H1 (cell line): ENCODE results near the gene TOR1A. TPM values are rescaled to one million over a fixed set of nuclear protein-coding genes. Genes with fewer than 3 reads are reported as not detected.

ENCODE experiments used
- ASH2L ChIP-seq: fragments of 200-600, 300-600 bp; sonication (generic); IDR thresholded peaks from one replicate; pipeline ENCODE4 v1.7.1; 2017; ENCODE audit warnings: low read length
- BACH1 ChIP-seq: IDR thresholded peaks from 2 replicates; pipeline ENCODE4 v1.6.1; 2012; ENCODE audit warnings: low read length, improper control_type of control experiment
- BRCA1 ChIP-seq: IDR thresholded peaks from 2 replicates; pipeline ENCODE4 v1.6.1; 2012; ENCODE audit warnings: low read depth, low read length, improper control_type of control experiment
- CBX5 ChIP-seq: fragments of 300-800, 300-1000 bp; sonication (generic); IDR thresholded peaks from 2 replicates; pipeline ENCODE4 v1.7.1; 2016; ENCODE audit warnings: antibody characterized with exemption, low read length, low read depth
- CREB1 ChIP-seq: IDR thresholded peaks from 2 replicates; pipeline ENCODE4 v1.6.1; 2012; ENCODE audit warnings: inconsistent platforms
- KDM1A ChIP-seq: fragments of 200-600, 300-600 bp; sonication (generic); IDR thresholded peaks from 2 replicates; pipeline ENCODE4 v1.7.1; 2016; ENCODE audit warnings: mild to moderate bottlenecking, low read length, borderline replicate concordance
- SIRT6 ChIP-seq: IDR thresholded peaks from one replicate; pipeline ENCODE4 v1.7.1; 2012; ENCODE audit warnings: low read length, inconsistent platforms
- SIX5 ChIP-seq: IDR thresholded peaks from 2 replicates; pipeline ENCODE4 v1.6.1; 2011; ENCODE audit warnings: mild to moderate bottlenecking, low read depth, low read length
- SP1 ChIP-seq: IDR thresholded peaks from 2 replicates; pipeline ENCODE4 v1.6.1; 2011; ENCODE audit warnings: low read depth, low read length
- SUZ12 ChIP-seq: fragments of 200-600 bp; sonication (generic); IDR thresholded peaks from 2 replicates; pipeline ENCODE4 v1.6.1; 2012; ENCODE audit warnings: mild to moderate bottlenecking, inconsistent platforms, low read length, moderate library complexity, mixed read lengths
- TAF1 ChIP-seq: IDR thresholded peaks from 2 replicates; pipeline ENCODE4 v1.6.1; 2011; ENCODE audit warnings: mild to moderate bottlenecking, low read depth, low read length
- YY1 ChIP-seq: IDR thresholded peaks from 2 replicates; pipeline ENCODE4 v1.6.1; 2011; ENCODE audit warnings: low read depth, mild to moderate bottlenecking, low read length
- polyA plus RNA-seq, 7 experiments: library from polyadenylated mRNA; depleted of rRNA in 3 of 7; stranded (reverse) in 5 of 7; unstranded in 2 of 7; fragments of >200 nt in 5 of 7; fragments of 200-250 nt in 2 of 7; gene quantifications; 1 replicate in 5 of 7; 2 replicates in 1 of 7; 4 replicates in 1 of 7; pipeline versions ENCODE4 v1.2.1 to v1.2.3, GENCODE V29; 2011 to 2013; ENCODE audit warnings: missing spikeins in 2 of 7, mixed read lengths in 2 of 7
- total RNA-seq: library from RNA; stranded (reverse); fragmentation: NEBNext Ultra II Directional; extraction: Animal tissue kit (Norgen Biotek cat#: 25700); gene quantifications from 2 replicates; pipeline ENCODE4 v1.2.1, GENCODE V29; 2021

TOR1A gene
- total and polyA plus RNA-seq, 2 of the 8 experiments (the other 6 are each of a cell fraction or from before 2014, with no cell fraction given) = 37.6 to 46.7 TPM

- TF ChIP-seq KDM1A = 0 out of 2 replicates have a peak, but pooled peaks have one; percentile 54
- 0 out of 2 replicates have a peak, but pooled peaks have one; percentile 18 for TF ChIP-seq SP1
- peak; percentile 100 for TF ChIP-seq YY1
- TF ChIP-seq BACH1 = no peak
- peak; percentile 50; the same call in 1 of the 2 replicates for TF ChIP-seq BRCA1
- no peak for TF ChIP-seq CBX5
- peak; percentile 88 for TF ChIP-seq TAF1
- TF ChIP-seq SIRT6 = no peak
- TF ChIP-seq SUZ12 = no peak
- TF ChIP-seq CREB1 = peak; percentile 60; the same call in 1 of the 2 replicates
- TF ChIP-seq SIX5 = peak; percentile 63
- peak; percentile 78 for TF ChIP-seq ASH2L
Observed at GRCh38 chr9:129823935-129824601, at the start of gene TOR1A (continued).
